NCI-H446 treated with DMSO at 0.1 percent for 48 hours (cell line): ENCODE measurements around the gene ANK2.
"Not testable (repeated sequence)": the region's sequence is repeated elsewhere in the genome, so short reads cannot be mapped to it uniquely, and the experiment has no call there.

Experiments used
- DNase-seq: peaks from one replicate; lab custom pipeline; 2025; lab: John Stamatoyannopoulos, UW

Gene ANK2

DNA sequence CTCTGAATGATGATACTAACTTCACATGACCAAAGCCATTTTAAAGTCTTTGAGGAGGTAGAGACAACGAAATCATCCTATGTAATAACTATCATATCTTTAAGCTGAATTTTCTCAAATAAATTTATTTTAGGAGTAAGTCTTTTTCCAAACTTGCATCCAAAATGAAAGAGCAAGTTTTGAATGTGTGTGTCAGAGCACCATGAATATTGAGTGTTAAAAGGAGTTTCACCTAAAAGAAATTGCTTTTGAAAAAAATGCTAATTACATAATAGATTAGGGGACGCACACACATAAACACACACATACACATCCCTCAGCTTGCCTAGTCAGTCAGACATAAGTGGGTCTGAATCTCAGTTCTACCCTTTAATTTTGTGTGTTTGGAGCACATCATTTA is 1.9 kb downstream of the ANK2 start:
- no peak for DNase-seq

DNA sequence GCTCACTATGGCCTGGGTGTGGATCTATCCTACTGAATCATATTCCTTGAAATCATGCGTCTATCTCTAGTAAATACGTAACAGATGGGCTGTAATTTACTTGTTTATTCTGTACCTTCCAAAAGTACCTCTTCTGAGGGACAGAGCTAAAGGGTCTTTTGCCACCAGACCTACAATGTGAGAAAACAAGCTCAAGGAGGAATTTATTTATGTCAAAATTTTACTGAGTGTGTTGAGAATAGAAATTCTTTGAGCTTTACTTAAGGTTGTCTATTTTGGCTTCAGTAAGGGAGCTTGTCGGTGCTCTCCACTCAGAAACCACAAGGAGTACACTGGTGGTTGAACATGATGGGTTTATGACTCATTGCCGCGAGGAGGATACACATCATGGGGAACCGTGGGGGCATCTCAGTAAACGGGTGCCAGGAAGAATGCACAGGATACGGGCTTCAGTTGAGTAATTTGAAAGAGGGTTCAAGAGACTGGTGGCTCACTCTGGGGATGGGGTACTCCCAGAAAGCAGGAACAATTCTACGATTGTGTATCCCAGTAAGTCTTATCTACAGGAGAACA is 3.0 kb downstream of the ANK2 start:
- no peak for DNase-seq

DNA sequence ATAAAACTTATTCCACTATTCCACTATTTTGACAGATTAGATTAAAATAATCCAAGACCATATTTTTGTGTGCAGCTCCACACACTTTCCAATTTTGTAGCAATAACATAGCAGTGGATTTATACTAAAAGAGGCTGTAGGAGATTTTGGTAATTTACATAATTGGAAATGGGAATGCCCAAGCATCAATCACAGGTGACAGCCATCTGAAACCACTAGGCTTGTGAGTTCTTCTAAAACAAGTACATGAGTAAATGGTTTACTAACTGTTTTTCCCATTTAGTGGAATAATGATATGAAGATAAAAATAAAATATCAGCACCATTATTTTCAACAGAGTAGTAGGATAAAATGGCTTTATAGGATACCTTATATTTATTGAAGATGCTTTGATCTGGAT is 4.4 kb downstream of the ANK2 start:
- DNase-seq = no peak

DNA sequence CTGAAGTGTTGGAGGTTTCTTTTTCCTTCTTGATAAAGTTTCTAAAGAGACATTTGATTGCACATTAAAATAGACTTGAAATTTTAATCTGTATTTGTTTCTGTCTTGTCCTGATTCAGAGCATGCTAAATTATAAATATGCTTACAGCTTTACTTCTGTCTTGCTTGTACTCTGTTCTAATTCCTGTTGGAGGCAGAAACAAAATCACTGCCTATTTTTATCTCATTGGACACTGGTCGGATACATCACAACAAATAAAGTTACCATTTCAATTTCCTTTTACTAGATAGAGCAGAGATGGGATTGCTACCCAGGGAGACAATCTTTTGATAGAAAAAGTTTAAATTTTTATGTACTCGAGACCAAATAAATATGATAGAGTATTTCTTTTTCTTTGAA is 6.9 kb downstream of the ANK2 start:
- no peak for DNase-seq

DNA sequence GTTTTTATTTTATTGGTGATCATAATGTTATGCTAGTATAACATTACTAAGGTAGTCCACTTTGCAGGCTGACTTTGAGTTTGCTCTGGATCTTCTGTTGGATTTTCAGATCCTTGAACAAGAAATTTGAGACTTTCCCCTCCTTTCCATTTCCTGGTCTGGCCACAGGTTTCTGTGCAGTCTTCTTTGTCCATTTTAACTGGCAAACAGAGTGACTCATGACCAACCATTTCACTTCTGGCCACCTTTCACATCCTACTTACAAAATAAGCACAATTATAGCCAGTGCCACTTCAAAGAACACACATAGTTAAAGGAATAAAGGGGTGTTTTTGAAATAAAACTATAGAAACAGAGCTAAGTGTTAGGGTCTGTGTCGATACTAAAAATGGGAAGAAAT is 8.4 kb downstream of the ANK2 start:
- DNase-seq = no peak

DNA sequence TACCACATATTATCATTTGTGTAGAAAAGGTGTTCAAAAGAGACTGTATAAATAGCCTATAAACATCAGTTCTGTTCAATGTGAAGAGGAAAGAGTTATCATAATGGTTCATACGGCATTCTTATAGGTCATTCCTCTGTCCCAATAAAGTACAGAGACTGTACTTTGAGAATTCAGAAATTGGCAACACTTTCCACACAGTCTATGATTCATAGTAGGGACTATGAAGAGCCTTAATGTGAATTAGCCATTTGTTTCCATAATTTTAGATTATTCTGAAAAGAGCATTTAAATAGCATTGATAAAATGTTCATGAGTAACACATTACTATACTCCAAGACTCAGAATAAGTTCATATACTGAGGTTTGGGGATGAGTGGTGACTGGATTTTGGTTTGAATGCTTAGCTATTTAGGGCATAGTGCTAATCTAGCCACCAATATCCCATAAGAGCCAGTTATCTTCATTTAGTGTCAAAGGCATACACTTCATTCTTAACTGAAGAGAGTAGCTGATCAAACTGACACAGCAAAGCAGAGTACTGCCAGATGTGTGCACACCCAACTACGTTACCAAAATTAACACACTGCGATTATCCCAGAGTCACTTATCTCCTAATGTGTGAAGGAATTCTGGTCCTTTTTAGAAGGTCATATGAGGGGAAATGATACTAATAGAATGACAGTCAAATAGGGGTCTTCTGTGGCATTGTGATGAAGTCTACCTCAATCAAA is 10.2 kb downstream of the ANK2 start:
- DNase-seq = no peak

DNA sequence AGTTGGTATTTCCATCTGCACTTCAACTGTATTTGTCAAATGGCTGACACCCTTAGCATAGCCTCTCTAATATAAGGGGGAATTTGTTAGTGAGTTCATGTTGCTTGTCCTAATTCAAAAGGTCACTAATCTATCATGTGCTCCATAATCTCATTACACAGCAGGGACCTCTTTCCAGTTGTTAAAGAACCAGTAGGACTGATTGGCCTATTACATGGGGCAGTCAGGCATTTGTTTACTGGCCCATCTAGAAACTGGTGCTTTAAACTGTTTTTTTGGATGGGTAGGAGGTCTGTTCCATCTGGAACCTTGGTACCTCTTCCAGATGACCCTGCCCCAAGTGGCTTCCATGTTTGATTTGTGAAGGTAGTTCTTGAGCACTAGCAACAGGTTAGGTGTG is 11.4 kb downstream of the ANK2 start:
- no peak for DNase-seq

DNA sequence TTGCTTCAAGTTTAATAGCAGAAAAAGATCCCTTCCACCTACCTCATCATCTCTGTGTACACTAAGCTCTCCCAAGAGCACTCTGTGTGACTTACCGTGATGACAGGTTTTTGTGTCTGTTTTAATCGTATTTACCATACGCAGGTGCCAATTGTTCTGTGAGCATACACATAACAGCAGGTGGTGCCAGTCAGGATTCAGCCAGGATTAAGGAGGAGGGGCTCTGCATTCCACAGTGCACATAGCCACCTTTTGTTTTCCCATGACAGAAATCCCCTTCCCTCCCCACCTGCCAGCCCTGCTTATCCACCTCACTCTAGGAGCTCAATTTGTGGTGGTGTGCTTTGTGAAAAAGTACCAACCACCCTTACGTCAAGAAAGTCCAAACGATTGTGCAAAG is 14.8 kb downstream of the ANK2 start:
- DNase-seq = no peak

DNA sequence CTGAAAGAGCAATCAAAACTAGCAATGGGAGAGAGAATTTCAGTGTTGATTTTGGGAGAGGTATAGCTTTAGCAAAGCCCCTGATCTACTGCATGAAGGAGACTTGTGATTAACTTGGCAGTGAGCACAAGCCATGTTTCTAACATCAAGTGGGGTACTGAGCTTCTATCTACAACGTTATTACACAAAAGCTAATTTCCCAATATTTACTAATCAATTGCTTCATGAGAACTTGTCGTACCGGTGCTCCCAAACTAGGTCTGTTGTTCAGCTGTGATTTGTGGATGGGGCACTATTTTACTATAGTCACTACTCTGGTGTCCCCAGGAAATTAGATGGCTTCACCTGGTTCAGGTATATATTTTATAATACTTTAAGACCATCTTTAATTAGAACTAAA is 16.2 kb downstream of the ANK2 start:
- no peak for DNase-seq

DNA sequence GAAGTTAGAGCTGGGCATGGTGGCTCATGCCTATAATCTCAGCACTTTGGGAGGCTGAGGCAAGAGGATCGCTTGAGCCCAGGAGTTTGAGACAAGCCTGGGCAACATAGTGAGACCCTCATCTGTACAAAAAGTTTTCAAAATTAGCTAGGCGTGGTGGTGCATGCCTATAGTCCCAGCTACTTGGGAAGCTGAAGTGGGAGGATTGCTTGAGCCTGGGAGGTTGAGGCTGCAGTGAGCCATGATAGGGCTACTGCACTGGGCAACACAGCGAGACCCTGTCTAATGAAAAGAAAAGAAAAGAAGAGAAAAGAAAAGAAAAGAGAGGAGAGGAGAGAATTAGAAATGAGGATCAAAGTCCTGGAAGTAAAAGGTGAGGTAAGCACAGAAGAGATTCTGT is 19.3 kb downstream of the ANK2 start:
- DNase-seq = not testable (repeated sequence)

DNA sequence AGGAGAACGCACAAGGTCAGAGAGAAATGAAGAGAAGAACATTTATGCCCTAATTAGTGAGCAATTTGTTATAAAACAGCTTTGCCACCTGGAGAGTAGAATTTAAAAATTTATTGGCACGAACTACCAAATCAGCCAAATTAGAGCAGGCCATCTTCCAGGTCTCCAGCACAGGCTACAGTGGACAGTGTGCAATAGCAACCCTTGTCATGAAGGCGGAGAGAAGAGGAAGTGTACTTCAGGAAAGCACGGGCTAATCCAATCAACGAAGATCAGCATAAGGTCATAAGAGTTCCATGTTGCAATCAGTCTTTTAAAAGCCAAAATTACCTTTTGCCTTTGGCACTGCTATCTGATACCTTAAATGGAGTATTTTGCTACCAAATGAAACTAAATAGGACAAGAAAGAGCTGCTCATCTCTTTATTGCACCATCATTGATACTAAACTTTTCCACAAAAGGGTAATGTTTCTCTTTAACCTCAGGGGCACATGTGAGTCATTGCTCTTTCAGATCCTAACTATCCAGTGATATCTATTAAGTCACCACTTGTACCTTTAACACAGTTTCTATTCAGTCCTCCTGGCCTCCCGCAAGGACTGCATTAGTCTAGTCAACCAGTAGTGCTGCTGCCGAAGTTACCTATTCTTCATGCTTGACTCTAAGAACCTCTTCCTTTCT is 19.9 kb downstream of the ANK2 start:
- no peak for DNase-seq

DNA sequence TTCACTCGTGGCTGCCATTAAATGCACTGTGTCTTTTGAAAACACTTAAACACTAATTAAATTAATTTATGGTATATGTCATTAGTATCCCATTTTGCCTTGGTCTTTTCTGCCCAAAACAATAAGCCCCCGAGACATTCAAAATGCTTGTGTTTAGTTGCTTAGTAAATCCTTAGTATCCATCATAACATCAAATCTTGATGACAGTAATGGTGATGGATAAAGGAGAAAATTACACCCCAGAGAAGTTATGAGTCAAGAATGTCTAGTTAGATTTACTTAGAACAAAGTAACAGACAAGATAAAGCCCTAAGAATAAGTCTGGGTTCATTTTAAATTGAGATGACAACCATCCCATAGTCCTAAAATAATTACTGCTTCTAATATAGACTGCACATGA is 21.3 kb downstream of the ANK2 start:
- no peak for DNase-seq

DNA sequence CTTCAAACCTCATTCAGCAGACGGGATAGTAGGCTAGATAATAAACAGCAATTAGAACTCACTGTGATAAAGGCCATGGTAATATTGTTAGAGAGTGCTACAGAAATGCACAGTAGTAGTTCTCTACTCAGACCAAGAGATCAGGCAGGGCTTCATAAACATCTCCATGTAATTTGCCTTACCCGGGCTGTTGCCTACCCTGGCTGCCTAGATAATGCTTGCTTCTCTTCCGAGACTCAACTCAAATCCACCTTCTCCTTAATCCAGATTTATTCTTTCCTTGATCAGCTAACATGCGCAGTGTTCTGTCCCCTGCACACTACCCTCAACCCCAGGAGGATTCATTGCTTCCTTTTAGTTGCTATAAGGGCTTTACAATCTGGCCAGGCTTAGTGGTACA is 21.8 kb downstream of the ANK2 start:
- DNase-seq = no peak

DNA sequence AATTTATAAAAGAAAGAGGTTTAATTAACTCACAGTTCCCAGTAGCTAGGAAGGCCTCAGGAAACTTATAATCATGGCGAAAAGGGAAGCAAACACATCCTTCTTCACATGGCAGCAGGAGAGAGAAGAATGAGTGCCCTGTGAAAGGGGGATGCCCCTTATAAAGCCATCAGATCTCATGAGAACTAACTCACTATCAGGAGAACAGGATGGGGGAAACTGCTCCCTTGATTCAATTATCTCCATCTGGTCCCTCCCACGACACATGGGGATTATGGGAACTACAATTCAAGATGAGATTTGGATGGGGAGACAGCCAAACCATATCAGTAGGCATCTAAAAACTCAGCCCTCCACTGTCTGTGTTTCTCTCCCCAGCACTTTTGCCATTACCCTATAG is 22.4 kb downstream of the ANK2 start:
- no peak for DNase-seq

DNA sequence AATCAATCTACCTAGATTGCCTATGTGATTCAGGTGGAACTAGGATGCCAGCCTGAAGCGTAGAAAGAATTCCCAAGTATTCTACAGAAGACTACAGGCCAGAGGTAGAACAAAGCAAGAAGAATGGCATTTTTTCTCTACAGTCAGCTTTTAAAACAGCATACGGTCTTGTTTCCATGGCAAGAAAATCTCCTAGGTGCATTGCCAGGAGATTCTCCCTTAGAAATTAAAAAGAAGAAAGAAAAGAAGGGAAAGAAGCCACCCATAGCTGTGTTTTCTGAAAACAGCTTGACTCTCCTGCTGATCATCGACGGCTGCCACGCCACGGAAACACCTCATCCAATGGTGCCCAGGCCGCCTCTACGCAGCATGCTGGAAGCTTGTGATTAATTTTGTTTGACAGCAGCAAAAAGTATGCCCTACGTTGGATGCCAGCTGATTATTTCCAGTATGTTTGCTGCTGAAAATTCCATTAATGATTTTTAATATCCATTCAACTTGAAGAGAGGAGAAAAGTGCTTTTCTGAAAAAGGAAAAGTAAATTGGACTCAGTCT is 24.1 kb downstream of the ANK2 start:
- peak; percentile 37 for DNase-seq

DNA sequence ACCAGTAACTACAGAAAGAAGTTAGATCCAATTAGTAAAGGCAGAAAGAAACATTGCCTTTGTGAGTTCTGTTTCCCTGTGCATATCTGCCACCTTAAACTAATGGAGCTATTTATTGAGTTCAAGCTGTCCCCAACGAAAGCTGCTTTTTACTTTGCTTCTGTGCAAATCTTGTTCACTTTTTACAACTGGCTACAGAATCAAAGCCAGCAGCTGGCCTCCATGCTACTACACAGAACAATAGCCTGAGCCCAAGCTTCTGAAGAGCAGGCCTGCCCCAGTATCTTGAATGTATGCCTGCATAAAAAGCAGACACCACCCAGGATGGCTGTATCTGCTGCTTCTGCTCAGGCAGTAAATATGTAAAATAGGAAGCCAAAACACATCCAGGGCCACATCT is 28.1 kb downstream of the ANK2 start:
- no peak for DNase-seq

DNA sequence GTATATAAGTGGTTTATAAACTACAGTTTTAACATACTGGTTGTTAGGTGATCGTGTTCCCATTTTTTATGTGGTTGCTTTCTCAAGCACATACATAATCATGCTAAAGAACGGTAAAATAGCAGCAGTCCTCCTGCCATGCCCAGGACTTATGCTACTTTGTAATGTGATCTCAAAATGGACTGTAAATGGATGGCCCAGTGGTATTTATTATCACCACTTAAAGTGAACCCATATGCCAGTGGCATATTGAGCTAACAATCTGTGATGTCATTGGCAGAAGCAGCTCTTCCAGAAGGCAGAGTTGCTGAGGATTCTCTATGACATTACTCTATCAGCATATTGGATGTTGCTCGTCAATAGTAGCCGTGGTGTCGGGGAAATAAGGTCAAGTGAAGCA is 28.6 kb downstream of the ANK2 start:
- peak; percentile 20 for DNase-seq

DNA sequence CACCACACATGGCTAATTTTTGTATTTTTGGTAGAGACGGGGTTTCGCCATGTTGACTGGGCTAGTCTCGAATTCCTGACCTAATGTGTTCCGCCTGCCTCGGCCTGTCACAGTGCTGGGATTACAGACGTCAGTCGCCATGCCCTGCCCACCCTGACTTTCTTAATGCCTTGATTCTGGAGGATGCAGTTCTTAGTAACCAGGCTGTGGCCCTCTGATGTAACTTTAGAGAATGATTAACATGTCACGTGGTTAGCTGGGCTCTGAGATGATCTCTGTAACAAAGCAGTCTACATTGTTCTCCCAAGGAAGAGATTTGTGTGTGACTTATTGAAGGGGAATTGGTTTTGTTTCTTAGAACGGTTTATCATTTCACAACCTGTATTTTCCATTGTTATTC is 30.6 kb downstream of the ANK2 start:
- no peak for DNase-seq

DNA sequence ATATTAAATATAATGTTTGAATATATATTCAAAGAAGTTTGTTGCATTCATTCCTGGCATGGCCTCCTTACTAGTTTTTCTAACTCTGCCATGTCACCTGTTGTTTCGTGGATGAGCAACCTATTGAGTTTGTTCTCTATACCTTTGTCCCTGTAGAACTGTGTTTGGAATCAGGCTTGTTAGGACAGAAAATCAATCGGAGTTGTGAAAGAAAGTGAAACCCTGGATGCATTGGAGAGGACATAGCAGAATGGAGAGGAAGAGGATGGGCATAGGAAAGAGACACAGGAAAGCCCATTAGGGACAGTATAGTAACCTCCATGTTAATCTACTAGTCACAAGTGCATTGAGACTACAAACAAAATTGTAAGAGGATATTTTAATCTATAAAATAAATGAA is 31.2 kb downstream of the ANK2 start:
- no peak for DNase-seq

DNA sequence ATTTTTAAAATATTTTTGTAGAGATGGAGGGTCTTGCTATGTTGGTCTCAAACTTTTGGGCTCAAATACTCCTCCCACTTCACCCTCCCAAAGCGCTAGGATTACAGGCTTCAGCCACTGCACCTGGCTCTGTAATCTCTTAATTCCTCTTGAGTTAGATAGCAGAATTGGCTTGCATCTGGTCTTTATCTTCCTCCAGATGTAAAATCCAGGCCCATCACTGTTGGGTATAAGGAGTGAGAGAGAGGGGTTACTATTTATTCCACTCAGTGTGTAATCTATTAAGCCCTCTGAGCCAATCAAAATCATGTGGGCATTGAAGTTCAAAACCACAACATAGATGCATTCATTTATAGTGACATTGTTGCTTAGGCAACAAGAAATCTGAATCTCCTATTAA is 33.9 kb downstream of the ANK2 start:
- DNase-seq = no peak

DNA sequence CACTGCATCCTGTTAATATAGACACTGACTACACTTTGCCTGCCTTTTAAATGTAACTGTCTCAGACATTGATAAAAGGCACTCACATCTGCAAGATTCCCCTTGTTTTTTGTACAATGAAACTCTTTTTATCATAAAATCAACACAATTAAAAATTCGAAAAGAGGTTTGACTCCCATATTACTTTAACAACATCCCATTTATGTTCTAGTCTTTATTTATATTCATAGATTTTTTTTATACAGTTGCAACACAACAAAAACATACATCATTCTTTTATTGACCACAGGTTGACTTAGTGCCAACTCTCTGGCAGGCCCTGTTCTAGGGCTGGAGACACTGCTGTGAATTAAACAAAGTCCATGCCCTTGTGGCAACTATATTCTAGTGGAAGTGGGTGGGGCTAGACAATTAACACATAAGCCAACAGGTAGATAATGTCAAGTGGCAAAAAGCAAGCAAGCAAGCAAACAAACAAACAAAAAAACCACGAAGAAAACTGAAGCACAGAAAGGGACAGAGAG is 36.8 kb downstream of the ANK2 start:
- DNase-seq = no peak

DNA sequence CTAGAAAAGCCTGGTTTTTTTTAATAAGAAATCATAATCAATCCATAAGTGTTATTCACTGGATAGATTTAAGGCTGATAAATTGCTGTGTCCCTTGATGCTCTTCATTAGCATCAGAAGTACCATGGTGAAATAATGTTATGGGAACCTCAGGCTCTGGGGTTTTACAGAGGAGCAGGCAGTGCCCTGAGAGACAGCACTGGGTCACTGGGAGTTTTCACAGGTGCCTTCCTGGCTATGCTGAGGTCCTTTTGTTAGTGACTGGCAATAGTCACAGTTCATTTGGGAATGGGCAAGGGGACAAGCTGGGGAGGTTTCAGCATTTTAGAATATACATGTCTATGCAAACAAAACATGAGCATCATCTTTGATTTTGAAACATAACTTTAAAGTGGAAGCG is 38.6 kb downstream of the ANK2 start:
- DNase-seq = no peak

DNA sequence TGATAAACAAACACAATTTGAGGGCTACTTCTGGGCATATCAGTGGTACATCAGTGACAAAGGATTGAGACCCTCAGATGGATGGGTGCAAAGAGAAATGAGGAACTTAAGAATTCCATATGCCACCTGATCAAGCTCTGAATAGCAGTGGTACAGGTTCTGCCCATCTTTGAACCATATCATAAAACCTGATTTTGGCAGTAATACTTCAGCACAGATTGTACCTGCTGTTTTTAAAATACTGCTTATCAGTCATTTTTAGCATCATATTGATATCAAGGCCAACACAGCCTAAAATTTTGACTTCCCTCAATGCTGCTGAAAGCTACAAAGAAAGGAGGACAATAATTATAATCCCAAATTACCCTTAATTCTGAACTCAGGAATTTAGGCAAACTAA is 41.5 kb downstream of the ANK2 start:
- no peak for DNase-seq
